Brain microvascular endothelial cell (primary cell): ENCODE measurements around the gene METTL18.
A peak's percentile ranks its signal among the peaks of the same experiment; 100 is the strongest.

Experiments used
- DNase-seq: peaks from one replicate; pipeline ENCODE4 v3.0.0-alpha.2; 2020
- H3K27ac ChIP-seq: fragments of 250-450 bp; sonication (Bioruptor Pico); 2 replicates; pipeline ENCODE4 v1.5.1; 2020; ENCODE audit warnings: mild to moderate bottlenecking, moderate library complexity
- H3K27me3 ChIP-seq: fragments of 250-450 bp; sonication (Bioruptor Pico); replicated peaks from 2 replicates; pipeline ENCODE4 v1.5.1; 2020; ENCODE audit warnings: mild to moderate bottlenecking
- H3K36me3 ChIP-seq: fragments of 250-450 bp; sonication (Bioruptor Pico); replicated peaks from 2 replicates; pipeline ENCODE4 v1.5.1; 2020; ENCODE audit warnings: mild to moderate bottlenecking
- H3K4me3 ChIP-seq: 2 replicates; pipeline ENCODE4 v1.5.1; 2011; ENCODE audit warnings: low read depth, mild to moderate bottlenecking, control low read depth, low read length, moderate library complexity
- CTCF ChIP-seq: IDR thresholded peaks from 2 replicates; pipeline ENCODE4 v1.5.1; 2011; ENCODE audit warnings: low read depth, mild to moderate bottlenecking, moderate library complexity, low read length, control low read depth, inconsistent platforms; ENCODE audit errors: missing control alignments
- in situ Hi-C: cut with HindIII; loops from 2 replicates; pipeline ENCODE4 v1.10.0; 2017; ENCODE audit warnings: low sequenced_read_pairs, low pct_ligation_motif_present

METTL18 gene

GRCh38 chr1:169784102-169784501, 10.6 kb downstream of the METTL18 start:
- H3K27me3 ChIP-seq = no peaks in the 10 kb centered on the region
- no peak for TF ChIP-seq CTCF
- H3K36me3 ChIP-seq = no peaks in the 10 kb centered on the region
- no peak for DNase-seq
- in situ Hi-C loops = no loop called here
- no peak overlapping the region for H3K27ac ChIP-seq
- H3K4me3 ChIP-seq = no peak overlapping the region

- Histone ChIP-seq H3K27me3 (no peaks in the 10 kb centered on the region), H3K27ac (no peak overlapping the region), H3K4me3 (no peak overlapping the region), H3K36me3 (no peaks in the 10 kb centered on the region)
- in situ Hi-C loops = no loop called here
- TF ChIP-seq CTCF = no peak
- no peak for DNase-seq
Observed at GRCh38 chr1:169782596-169782995, 12.1 kb downstream of the METTL18 start.

- in situ Hi-C loops = no loop called here
- H3K27me3 ChIP-seq = no peaks in the 10 kb centered on the region
- no peak overlapping the region for H3K4me3 ChIP-seq
- DNase-seq = peak; percentile 66
- no peak for TF ChIP-seq CTCF
- H3K27ac ChIP-seq = peak overlapping the region; percentile 78
- no peaks in the 10 kb centered on the region for H3K36me3 ChIP-seq
Observed at GRCh38 chr1:169779970-169780369, 14.7 kb downstream of the METTL18 start.

GRCh38 chr1:169779150-169779549, 15.6 kb downstream of the METTL18 start:
- no peak overlapping the region for H3K4me3 ChIP-seq
- in situ Hi-C loops = no loop called here
- H3K27me3 ChIP-seq = no peaks in the 10 kb centered on the region
- H3K36me3 ChIP-seq = no peaks in the 10 kb centered on the region
- no peak for TF ChIP-seq CTCF
- DNase-seq = no peak
- H3K27ac ChIP-seq = peak overlapping the region; percentile 78

- H3K4me3 ChIP-seq = no peak overlapping the region
- no peak overlapping the region for H3K27ac ChIP-seq
- H3K27me3 ChIP-seq = no peaks in the 10 kb centered on the region
- no peak for TF ChIP-seq CTCF
- DNase-seq = no peak
- H3K36me3 ChIP-seq = no peaks in the 10 kb centered on the region
- in situ Hi-C loops = no loop called here
Observed at GRCh38 chr1:169776440-169776839, 18.3 kb downstream of the METTL18 start.

GRCh38 chr1:169768161-169768560, 26.5 kb downstream of the METTL18 start:
- no peak for DNase-seq
- Histone ChIP-seq H3K27ac (no peak overlapping the region), H3K4me3 (no peak overlapping the region), H3K36me3 (no peaks in the 10 kb centered on the region), H3K27me3 (no peaks in the 10 kb centered on the region)
- TF ChIP-seq CTCF = no peak
- in situ Hi-C loops = no loop called here
